ENCODE measurements around the gene ARID4B. TPM values are rescaled to one million over a fixed set of nuclear protein-coding genes. Genes with fewer than 3 reads are reported as not detected.

The ARID4B gene
- total RNA-seq, 1 experiment from 2014 or later, result 56.6 TPM

GRCh38 chr1:235304549-235305451 is 23.2 kb downstream of the ARID4B start:
- Mint-ChIP-seq H3K36me3 (ENCODE audit: insufficient read depth, unreplicated experiment) (peaks cover 15% of the 10 kb centered on the region), H3K9me3 (ENCODE audit: low read depth, unreplicated experiment) (no peaks in the 10 kb centered on the region), H3K4me3 (ENCODE audit: low read depth, unreplicated experiment) (no peak overlapping the region), H3K4me1 (ENCODE audit: low read depth, unreplicated experiment) (peaks cover 20% of the 10 kb centered on the region), H3K27ac (ENCODE audit: unreplicated experiment) (no peak overlapping the region), H3K27me3 (ENCODE audit: unreplicated experiment) (no peaks in the 10 kb centered on the region)
- CTCF ChIA-PET, result no interaction called here
- intact Hi-C loops (cut with micrococcal nuclease; ENCODE audit: unreplicated experiment), result no loop called here
- no peak for DNase-seq
- BruUV-seq (replicated peaks), result no TSS peak
- TF ChIP-seq CTCF (IDR thresholded peaks at IDR 0.05; ENCODE audit: unreplicated experiment), result no peak

GRCh38 chr1:235302143-235302542 is 25.8 kb downstream of the ARID4B start:
- BruUV-seq (replicated peaks), result no TSS peak
- no peak overlapping the region for H3K27ac Mint-ChIP-seq (ENCODE audit: unreplicated experiment)
- peaks cover 37% of the 10 kb centered on the region for H3K4me1 Mint-ChIP-seq (ENCODE audit: low read depth, unreplicated experiment)
- intact Hi-C loops (cut with micrococcal nuclease; ENCODE audit: unreplicated experiment), result no loop called here
- TF ChIP-seq CTCF (IDR thresholded peaks at IDR 0.05; ENCODE audit: unreplicated experiment), result no peak
- H3K9me3 Mint-ChIP-seq (ENCODE audit: low read depth, unreplicated experiment), result peaks cover 2% of the 10 kb centered on the region
- H3K27me3 Mint-ChIP-seq (ENCODE audit: unreplicated experiment), result no peaks in the 10 kb centered on the region
- DNase-seq, result no peak
- H3K4me3 Mint-ChIP-seq (ENCODE audit: low read depth, unreplicated experiment), result no peak overlapping the region
- CTCF ChIA-PET, result no interaction called here
- peaks cover 12% of the 10 kb centered on the region for H3K36me3 Mint-ChIP-seq (ENCODE audit: insufficient read depth, unreplicated experiment)

GRCh38 chr1:235299169-235299858 is 28.7 kb downstream of the ARID4B start:
- Mint-ChIP-seq H3K9me3 (ENCODE audit: low read depth, unreplicated experiment) (peaks cover 5% of the 10 kb centered on the region), H3K4me1 (ENCODE audit: low read depth, unreplicated experiment) (peaks cover 35% of the 10 kb centered on the region), H3K27me3 (ENCODE audit: unreplicated experiment) (no peaks in the 10 kb centered on the region), H3K4me3 (ENCODE audit: low read depth, unreplicated experiment) (peak overlapping the region; percentile 39), H3K27ac (ENCODE audit: unreplicated experiment) (peak overlapping the region; percentile 28), H3K36me3 (ENCODE audit: insufficient read depth, unreplicated experiment) (peaks cover 7% of the 10 kb centered on the region)
- BruUV-seq (replicated peaks), result no TSS peak
- no peak for DNase-seq
- intact Hi-C loops (cut with micrococcal nuclease; ENCODE audit: unreplicated experiment), result loop anchor here (5.0 kb wide), 1 partner anchor 37 kb away; no protein-coding TSS in a partner anchor
- no peak for TF ChIP-seq CTCF (IDR thresholded peaks at IDR 0.05; ENCODE audit: unreplicated experiment)
- CTCF ChIA-PET, result interaction anchor here (0.5 to 0.6 kb wide), 2 partner anchors 34 to 71 kb away, joined by 3 read pairs; no protein-coding TSS in a partner anchor

- DNase-seq, result no peak
- Mint-ChIP-seq H3K4me1 (ENCODE audit: low read depth, unreplicated experiment) (peaks cover 35% of the 10 kb centered on the region), H3K4me3 (ENCODE audit: low read depth, unreplicated experiment) (peak overlapping the region; percentile 39), H3K36me3 (ENCODE audit: insufficient read depth, unreplicated experiment) (peaks cover 7% of the 10 kb centered on the region), H3K9me3 (ENCODE audit: low read depth, unreplicated experiment) (peaks cover 5% of the 10 kb centered on the region), H3K27me3 (ENCODE audit: unreplicated experiment) (no peaks in the 10 kb centered on the region), H3K27ac (ENCODE audit: unreplicated experiment) (no peak overlapping the region)
- intact Hi-C loops (cut with micrococcal nuclease; ENCODE audit: unreplicated experiment), result loop anchor here (5.0 kb wide), 1 partner anchor 36 kb away; no protein-coding TSS in a partner anchor
- no peak for TF ChIP-seq CTCF (IDR thresholded peaks at IDR 0.05; ENCODE audit: unreplicated experiment)
- no TSS peak for BruUV-seq (replicated peaks)
- CTCF ChIA-PET, result interaction anchor here (0.5 kb wide), 1 partner anchor 71 kb away, joined by 3 read pairs; no protein-coding TSS in a partner anchor
Observed at GRCh38 chr1:235298758-235299157, 29.2 kb downstream of the ARID4B start.
